Measurements from ENCODE around the gene TP53TG5.

TP53TG5 gene

GRCh38 chr20:45405571-45406259 lies 27.6 kb upstream of the TP53TG5 start:
- no peak for DNase-seq

- DNase-seq, result no peak
These were observed 26.3 kb upstream of the TP53TG5 start for GRCh38 chr20:45404438-45404837.

- no peak for DNase-seq
These were observed 24.8 kb upstream of the TP53TG5 start for GRCh38 chr20:45402946-45403345.

GRCh38 chr20:45400346-45401031 lies 22.4 kb upstream of the TP53TG5 start:
- DNase-seq, result no peak

GRCh38 chr20:45399018-45399417 lies 20.9 kb upstream of the TP53TG5 start:
- DNase-seq, result no peak

- DNase-seq, result no peak
These were observed 16.9 kb upstream of the TP53TG5 start for GRCh38 chr20:45395114-45395415.

- no peak for DNase-seq
These were observed 16.3 kb upstream of the TP53TG5 start for GRCh38 chr20:45394221-45395113.

- DNase-seq, result no peak
These were observed 14.6 kb upstream of the TP53TG5 start for GRCh38 chr20:45392733-45393132.

GRCh38 chr20:45391559-45391958 lies 13.4 kb upstream of the TP53TG5 start:
- no peak for DNase-seq

- DNase-seq, result no peak
These were observed 12.8 kb upstream of the TP53TG5 start for GRCh38 chr20:45390931-45391330.

- no peak for DNase-seq
These were observed 9.1 kb upstream of the TP53TG5 start for GRCh38 chr20:45387274-45387673.

GRCh38 chr20:45377269-45377668 lies 856 bp downstream of the TP53TG5 start:
- DNase-seq, result no peak

GRCh38 chr20:45374966-45375365 lies 3.2 kb downstream of the TP53TG5 start:
- no peak for DNase-seq

- DNase-seq, result no peak
These were observed 4.0 kb downstream of the TP53TG5 start for GRCh38 chr20:45374101-45374467.

- DNase-seq, result peak; percentile 90
These were observed 4.6 kb downstream of the TP53TG5 start for GRCh38 chr20:45373353-45374100.

- no peak for DNase-seq
These were observed 5.3 kb downstream of the TP53TG5 start for GRCh38 chr20:45372646-45373352.

GRCh38 chr20:45372241-45372640 lies 5.9 kb downstream of the TP53TG5 start:
- DNase-seq, result no peak

GRCh38 chr20:45370571-45371160 lies 7.5 kb downstream of the TP53TG5 start:
- no peak for DNase-seq

GRCh38 chr20:45368221-45368980 lies 9.7 kb downstream of the TP53TG5 start:
- peak; percentile 63 for DNase-seq

- DNase-seq, result no peak
These were observed 11.0 kb downstream of the TP53TG5 start for GRCh38 chr20:45367126-45367525.

GRCh38 chr20:45366631-45367030 lies 11.5 kb downstream of the TP53TG5 start:
- no peak for DNase-seq

Measured in CD4-positive, alpha-beta T cell treated with Interleukin-17A for 1 hour (primary cell).